ENCODE data around the gene INF2.

GRCh38 chr14:104690861-104691455, 1.5 kb downstream of the INF2 start:
- no peak for TF ChIP-seq POLR2AphosphoS5 (IDR thresholded peaks at IDR 0.05; ENCODE audit: control insufficient read depth, insufficient read depth, low read depth, low read length)
- no peak for TF ChIP-seq ZNF274 (IDR thresholded peaks at IDR 0.05; ENCODE audit: borderline replicate concordance, low read depth, low read length)
- no peak for TF ChIP-seq EWSR1 (IDR thresholded peaks at IDR 0.05; ENCODE audit: borderline replicate concordance, low read depth, partially characterized antibody)
- no peak for TF ChIP-seq SMAD2 (IDR thresholded peaks at IDR 0.05; ENCODE audit: low read depth, low read length)
- TF ChIP-seq REST (IDR thresholded peaks at IDR 0.05; ENCODE audit: borderline replicate concordance), result no peak
- TF ChIP-seq REST (CRISPR knock-in tag; IDR thresholded peaks at IDR 0.05; ENCODE audit: low read depth), result no peak
- no peak for TF ChIP-seq NCOA4 (IDR thresholded peaks at IDR 0.05; ENCODE audit: partially characterized antibody)
- TF ChIP-seq ZNF311 (CRISPR knock-in tag; IDR thresholded peaks at IDR 0.05), result no peak
- no peak for TF ChIP-seq RBM14 (IDR thresholded peaks at IDR 0.05; ENCODE audit: borderline replicate concordance, insufficient read depth, low read depth, low read length)
- TF ChIP-seq CTCF (IDR thresholded peaks at IDR 0.05 in 2 of 3, conservative IDR thresholded peaks at IDR 0.05 in 1 of 3; ENCODE audit: insufficient read depth in 2 of 3, low read depth in 1 of 3, low read length in 3 of 3), result no peak

Measured in K562 (cell line).